ENCODE measurements around the gene FAM124A.
A peak's percentile ranks its signal among the peaks of the same experiment; 100 is the strongest.

Gene FAM124A

GRCh38 chr13:51222037-51222685 lies at the start of gene FAM124A:
Gene FAM124A, plus strand, starts transcription at chr13:51222398. Its CDS starts 104 bp downstream, at chr13:51222502.
- peak; percentile 53 for TF ChIP-seq CTCF (IDR thresholded peaks at IDR 0.05; ENCODE audit: control extremely low read depth, extremely low read depth, low read depth, missing control alignments)
- ChIA-PET CTCF (interaction anchor here (3.6 to 3.9 kb wide), 2 partner anchors 16 to 65 kb away, joined by 12 to 16 read pairs; no protein-coding TSS in a partner anchor), POLR2A (no interaction called here)
- peak; percentile 63 for DNase-seq (ENCODE audit: extremely low spot score)

DNA sequence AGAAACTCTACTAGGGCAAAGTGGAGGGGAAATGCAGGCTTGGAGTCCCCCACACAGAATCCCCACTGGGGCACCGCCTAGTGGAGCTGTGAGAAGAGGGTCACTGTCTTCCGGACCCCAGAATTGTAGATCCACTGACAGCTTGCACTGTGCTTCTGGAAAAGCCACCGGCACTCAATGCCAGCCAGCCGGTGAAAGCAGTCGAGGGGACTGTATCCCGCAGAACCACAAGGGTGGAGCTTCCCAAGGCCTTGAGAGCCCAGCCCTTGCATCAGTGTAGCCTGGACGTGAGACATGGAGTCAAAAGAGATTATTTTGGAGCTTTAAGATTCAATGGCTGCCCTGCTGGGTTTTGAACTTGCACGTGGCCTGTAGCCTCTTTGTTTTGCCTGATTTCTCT lies 47.2 kb upstream of the FAM124A start:
- no peak for DNase-seq (ENCODE audit: extremely low spot score)
- TF ChIP-seq CTCF (IDR thresholded peaks at IDR 0.05; ENCODE audit: control extremely low read depth, extremely low read depth, low read depth, missing control alignments) = no peak
- POLR2A ChIA-PET = no interaction called here
- CTCF ChIA-PET = no interaction called here

DNA sequence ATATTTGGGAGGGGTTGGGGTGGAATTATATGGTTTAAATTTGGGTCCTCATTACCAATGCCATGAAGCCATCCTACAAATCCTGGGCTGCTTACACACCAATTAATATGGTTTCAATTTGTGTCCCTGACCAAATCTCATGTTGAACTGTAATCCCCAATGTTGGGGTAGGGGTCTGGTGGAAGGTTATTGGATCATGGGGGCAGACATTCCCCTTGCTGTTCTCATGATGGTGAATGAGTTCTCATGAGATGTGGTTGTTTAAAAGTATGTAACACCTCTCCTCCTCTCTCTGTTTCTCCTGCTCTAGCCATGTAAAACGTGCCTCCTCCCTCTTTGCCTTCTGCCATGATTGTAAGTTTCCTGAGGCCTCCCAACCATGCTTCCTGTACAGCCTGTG lies 46.6 kb upstream of the FAM124A start:
- POLR2A ChIA-PET = no interaction called here
- no peak for DNase-seq (ENCODE audit: extremely low spot score)
- no peak for TF ChIP-seq CTCF (IDR thresholded peaks at IDR 0.05; ENCODE audit: control extremely low read depth, extremely low read depth, low read depth, missing control alignments)
- CTCF ChIA-PET = no interaction called here

DNA sequence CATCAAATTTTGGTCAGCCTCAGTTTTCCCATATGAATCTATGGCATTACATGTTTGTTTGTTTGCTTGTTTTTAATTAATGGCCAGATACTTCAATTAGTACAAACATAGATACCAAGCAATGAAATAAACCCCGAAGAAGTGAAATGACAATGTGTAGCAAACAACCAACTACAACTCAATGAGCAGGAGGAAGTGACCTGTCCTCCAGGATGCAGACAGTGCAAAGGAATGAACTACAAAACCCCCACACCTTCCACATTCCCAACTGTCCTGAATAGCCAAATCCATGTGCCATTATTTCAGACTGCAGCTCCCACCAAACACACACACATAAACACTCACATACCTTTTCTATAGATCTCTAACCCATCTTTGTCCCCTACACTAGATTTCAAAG lies 45.0 kb upstream of the FAM124A start:
- TF ChIP-seq CTCF (IDR thresholded peaks at IDR 0.05; ENCODE audit: control extremely low read depth, extremely low read depth, low read depth, missing control alignments) = no peak
- POLR2A ChIA-PET = no interaction called here
- CTCF ChIA-PET = no interaction called here
- DNase-seq (ENCODE audit: extremely low spot score) = no peak

DNA sequence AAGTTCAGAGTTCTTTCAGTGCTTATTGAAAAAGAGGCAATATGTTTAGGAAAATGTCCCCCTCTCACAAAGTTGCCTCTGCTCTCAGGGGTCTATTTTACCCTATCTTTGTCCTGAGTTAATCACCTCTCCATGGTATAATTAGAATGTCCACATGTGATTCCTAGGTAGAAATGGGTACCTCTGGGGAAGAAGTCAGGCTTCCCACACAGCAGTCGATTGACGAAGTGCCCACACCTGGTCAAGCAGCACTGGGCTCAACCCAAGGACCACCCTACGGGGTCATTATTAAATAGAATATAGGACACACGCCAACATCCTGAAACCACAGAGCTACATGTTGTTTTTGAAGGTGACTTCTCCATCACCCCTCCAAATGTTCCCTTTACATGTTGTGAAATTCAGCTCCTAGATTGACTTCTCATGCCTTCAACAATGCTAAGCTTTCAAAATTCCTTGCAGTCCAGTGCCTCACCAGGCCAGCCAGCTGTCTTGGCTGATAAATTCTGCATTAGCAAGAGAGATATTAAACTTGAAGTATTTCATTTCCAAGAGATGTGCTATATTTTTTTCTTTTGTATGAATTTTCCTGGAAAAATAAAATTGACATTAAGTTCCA lies 43.6 kb upstream of the FAM124A start:
- no peak for DNase-seq (ENCODE audit: extremely low spot score)
- CTCF ChIA-PET = no interaction called here
- TF ChIP-seq CTCF (IDR thresholded peaks at IDR 0.05; ENCODE audit: control extremely low read depth, extremely low read depth, low read depth, missing control alignments) = no peak
- POLR2A ChIA-PET = no interaction called here

DNA sequence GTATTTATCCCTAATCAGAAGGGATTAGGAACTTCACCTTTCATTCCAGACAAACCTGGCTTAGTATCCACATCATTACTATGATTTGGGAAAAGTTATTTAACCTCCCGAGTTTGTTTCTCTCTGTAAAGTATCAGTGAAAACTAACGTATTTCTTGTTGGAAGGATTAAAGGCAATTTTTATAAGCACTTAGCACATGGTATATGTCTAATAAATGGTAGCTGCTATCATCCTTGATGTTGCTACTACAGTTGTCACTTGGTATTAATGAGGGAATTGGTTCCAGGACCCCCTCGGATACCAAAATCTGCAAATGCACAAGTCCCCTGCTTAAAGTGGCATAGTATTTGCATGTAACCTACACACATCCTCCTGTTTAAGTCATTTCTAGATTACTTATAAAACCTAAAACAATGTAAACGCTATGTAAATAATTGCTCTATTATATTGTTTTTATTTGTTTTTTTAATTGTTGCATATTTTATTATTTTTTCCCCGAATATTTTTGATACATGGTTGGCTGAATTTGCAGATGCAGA lies 42.7 kb upstream of the FAM124A start:
- no peak for DNase-seq (ENCODE audit: extremely low spot score)
- no peak for TF ChIP-seq CTCF (IDR thresholded peaks at IDR 0.05; ENCODE audit: control extremely low read depth, extremely low read depth, low read depth, missing control alignments)
- POLR2A ChIA-PET = no interaction called here
- CTCF ChIA-PET = no interaction called here
